Measurements from ENCODE around the gene UBE2J1.
A peak's percentile ranks its signal among the peaks of the same experiment; 100 is the strongest.

UBE2J1 gene

DNA sequence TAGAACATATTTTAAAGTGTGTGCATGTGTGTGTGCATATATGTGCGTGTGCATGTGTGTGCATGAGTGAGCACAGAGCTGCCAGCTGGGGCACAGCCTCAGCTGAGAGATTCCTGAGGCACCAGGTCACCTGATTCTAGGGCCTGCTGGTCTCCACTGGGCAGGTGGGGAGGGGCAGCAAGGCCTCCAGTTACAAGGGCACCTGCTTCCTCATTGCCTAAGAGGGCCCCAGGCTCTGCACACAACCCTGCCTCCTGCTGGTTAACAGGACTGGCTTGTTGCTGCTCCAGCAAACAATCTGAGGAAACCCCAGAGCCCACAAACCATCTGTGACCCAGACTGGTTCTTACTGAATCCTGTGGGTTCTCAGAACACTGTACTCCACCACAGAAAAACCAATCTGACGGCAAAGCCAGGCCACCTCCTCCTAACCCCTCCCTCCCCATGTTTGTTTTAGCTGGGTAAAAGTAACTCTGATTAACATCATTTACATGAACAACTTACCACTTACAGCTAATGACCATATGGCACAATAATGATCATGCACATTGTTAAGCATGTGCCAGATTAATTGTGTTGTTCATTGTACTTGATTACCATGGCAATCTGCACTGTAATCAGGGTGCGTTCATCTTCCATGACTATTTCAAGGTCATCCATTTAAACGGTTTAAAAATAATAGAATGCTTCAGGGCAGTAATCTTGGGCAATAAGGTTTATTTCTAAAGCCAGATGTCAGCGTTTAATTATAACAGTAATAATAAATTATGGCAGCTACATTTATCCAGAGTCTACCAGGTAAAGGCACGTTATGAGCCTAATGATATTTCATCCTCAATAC lies 23.1 kb upstream of the UBE2J1 start:
- Mint-ChIP-seq H3K9me3 (no peaks in the 10 kb centered on the region), H3K27ac (no peak overlapping the region), H3K27me3 (no peaks in the 10 kb centered on the region), H3K4me1 (peaks cover 21% of the 10 kb centered on the region), H3K36me3 (no peaks in the 10 kb centered on the region), H3K4me3 (no peak overlapping the region)

GRCh38 chr6:89372506-89372901 lies 20.0 kb upstream of the UBE2J1 start:
- no peak overlapping the region for H3K27ac Mint-ChIP-seq
- no peak overlapping the region for H3K4me3 Mint-ChIP-seq
- peaks cover 21% of the 10 kb centered on the region for H3K4me1 Mint-ChIP-seq
- H3K9me3 Mint-ChIP-seq, result no peaks in the 10 kb centered on the region
- H3K27me3 Mint-ChIP-seq, result no peaks in the 10 kb centered on the region
- no peaks in the 10 kb centered on the region for H3K36me3 Mint-ChIP-seq

GRCh38 chr6:89371849-89372505 lies 19.5 kb upstream of the UBE2J1 start:
- H3K27me3 Mint-ChIP-seq, result no peaks in the 10 kb centered on the region
- no peaks in the 10 kb centered on the region for H3K9me3 Mint-ChIP-seq
- peaks cover 21% of the 10 kb centered on the region for H3K4me1 Mint-ChIP-seq
- no peaks in the 10 kb centered on the region for H3K36me3 Mint-ChIP-seq
- no peak overlapping the region for H3K27ac Mint-ChIP-seq
- H3K4me3 Mint-ChIP-seq, result no peak overlapping the region

GRCh38 chr6:89368999-89369398 lies 16.5 kb upstream of the UBE2J1 start:
- peaks cover 22% of the 10 kb centered on the region for H3K4me1 Mint-ChIP-seq
- H3K4me3 Mint-ChIP-seq, result no peak overlapping the region
- no peak overlapping the region for H3K27ac Mint-ChIP-seq

DNA sequence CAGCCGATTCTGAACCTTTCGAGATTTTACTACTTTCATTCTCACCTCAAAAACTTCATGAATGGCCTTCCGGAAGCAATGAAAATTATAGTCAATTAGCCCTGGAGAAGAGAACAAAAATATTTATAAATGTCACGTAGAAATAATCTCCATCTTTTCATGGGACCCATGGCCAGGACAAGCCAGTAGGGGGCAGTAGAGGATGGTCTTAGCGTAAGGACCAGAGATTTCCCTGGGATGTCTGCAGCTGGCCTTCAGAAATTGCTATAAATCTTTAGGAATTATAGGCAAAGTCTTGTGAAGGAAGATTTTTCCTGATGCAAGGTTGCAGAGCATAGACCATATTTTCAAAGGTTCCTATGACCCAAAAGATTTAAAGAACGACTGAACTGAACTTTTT lies 15.6 kb upstream of the UBE2J1 start:
- Mint-ChIP-seq H3K27ac (no peak overlapping the region), H3K4me1 (peaks cover 25% of the 10 kb centered on the region), H3K4me3 (no peak overlapping the region), H3K27me3 (no peaks in the 10 kb centered on the region), H3K9me3 (no peaks in the 10 kb centered on the region), H3K36me3 (no peaks in the 10 kb centered on the region)

More at GRCh38 chr6:89368999-89369398, 16.5 kb upstream of the UBE2J1 start:
- H3K9me3 Mint-ChIP-seq, result no peaks in the 10 kb centered on the region
- H3K27me3 Mint-ChIP-seq, result no peaks in the 10 kb centered on the region
- H3K36me3 Mint-ChIP-seq, result no peaks in the 10 kb centered on the region

GRCh38 chr6:89364586-89364985 lies 12.1 kb upstream of the UBE2J1 start:
- no peak overlapping the region for H3K27ac Mint-ChIP-seq

GRCh38 chr6:89361171-89361570 lies 8.6 kb upstream of the UBE2J1 start:
- Mint-ChIP-seq H3K4me1 (peaks cover 59% of the 10 kb centered on the region), H3K9me3 (no peaks in the 10 kb centered on the region), H3K27me3 (no peaks in the 10 kb centered on the region), H3K27ac (no peak overlapping the region), H3K36me3 (no peaks in the 10 kb centered on the region), H3K4me3 (no peak overlapping the region)

More at GRCh38 chr6:89364586-89364985, 12.1 kb upstream of the UBE2J1 start:
- Mint-ChIP-seq H3K36me3 (no peaks in the 10 kb centered on the region), H3K27me3 (no peaks in the 10 kb centered on the region), H3K9me3 (no peaks in the 10 kb centered on the region), H3K4me1 (peaks cover 33% of the 10 kb centered on the region), H3K4me3 (no peak overlapping the region)

GRCh38 chr6:89360415-89360999 lies 8.0 kb upstream of the UBE2J1 start:
- H3K4me1 Mint-ChIP-seq, result peaks cover 64% of the 10 kb centered on the region
- no peaks in the 10 kb centered on the region for H3K27me3 Mint-ChIP-seq
- peak overlapping the region; percentile 37 for H3K27ac Mint-ChIP-seq
- peak overlapping the region; percentile 1 for H3K4me3 Mint-ChIP-seq
- H3K36me3 Mint-ChIP-seq, result no peaks in the 10 kb centered on the region
- no peaks in the 10 kb centered on the region for H3K9me3 Mint-ChIP-seq

DNA sequence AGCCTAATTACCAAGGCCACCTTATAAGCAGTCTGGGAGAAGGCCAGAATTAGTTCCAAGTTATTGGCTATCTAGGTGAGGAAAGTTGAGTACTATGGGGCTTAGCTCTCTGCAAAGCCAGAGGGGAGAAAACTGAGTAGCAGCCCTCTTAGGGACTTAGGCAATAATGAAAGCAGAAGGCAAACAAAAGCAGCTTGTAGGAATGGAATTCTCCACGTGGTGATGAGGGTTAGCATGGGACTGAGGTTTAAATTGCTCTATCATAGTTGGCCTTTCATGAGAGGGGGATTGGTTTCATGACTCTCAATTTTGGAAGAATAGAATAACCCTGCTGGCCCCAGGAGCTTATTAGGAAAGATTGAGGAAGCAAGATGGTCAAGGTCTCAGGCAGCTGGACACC lies 7.0 kb upstream of the UBE2J1 start:
- Mint-ChIP-seq H3K4me1 (peaks cover 61% of the 10 kb centered on the region), H3K9me3 (no peaks in the 10 kb centered on the region), H3K36me3 (no peaks in the 10 kb centered on the region), H3K27me3 (no peaks in the 10 kb centered on the region), H3K27ac (peak overlapping the region; percentile 79), H3K4me3 (no peak overlapping the region)

- peaks cover 64% of the 10 kb centered on the region for H3K4me1 Mint-ChIP-seq
- H3K36me3 Mint-ChIP-seq, result no peaks in the 10 kb centered on the region
- no peaks in the 10 kb centered on the region for H3K27me3 Mint-ChIP-seq
- H3K27ac Mint-ChIP-seq, result peak overlapping the region; percentile 71
- H3K4me3 Mint-ChIP-seq, result peak overlapping the region; percentile 85
- no peaks in the 10 kb centered on the region for H3K9me3 Mint-ChIP-seq
Measured at GRCh38 chr6:89357390-89357789, 4.9 kb upstream of the UBE2J1 start.

DNA sequence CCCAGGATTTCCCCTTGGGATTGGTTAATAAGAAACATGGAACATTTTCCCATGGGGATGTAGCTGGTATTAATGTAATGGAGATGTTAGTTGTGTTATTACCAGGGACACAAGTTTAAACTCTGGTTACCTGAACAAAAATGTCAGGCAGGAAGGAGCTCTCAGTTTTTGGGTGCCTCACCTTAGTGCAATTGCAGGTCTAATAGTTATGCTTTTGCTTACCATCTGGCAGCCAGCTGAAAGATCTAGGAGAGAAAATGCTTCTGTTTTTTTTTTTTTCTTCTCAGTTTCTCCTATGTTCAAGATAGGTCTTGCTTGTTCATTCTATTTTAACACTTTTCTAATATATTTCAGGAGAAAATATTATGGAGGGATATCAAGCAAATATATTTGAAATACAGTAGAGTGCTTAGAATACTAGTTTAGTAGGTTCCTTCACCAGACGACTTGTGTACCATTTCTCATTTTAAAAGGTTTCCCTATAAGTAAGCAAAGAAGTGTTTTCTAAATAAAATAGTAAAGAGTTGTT lies 4.2 kb upstream of the UBE2J1 start:
- Mint-ChIP-seq H3K9me3 (no peaks in the 10 kb centered on the region), H3K27ac (peak overlapping the region; percentile 19), H3K4me1 (peaks cover 68% of the 10 kb centered on the region), H3K36me3 (no peaks in the 10 kb centered on the region), H3K4me3 (peak overlapping the region; percentile 85), H3K27me3 (no peaks in the 10 kb centered on the region)

DNA sequence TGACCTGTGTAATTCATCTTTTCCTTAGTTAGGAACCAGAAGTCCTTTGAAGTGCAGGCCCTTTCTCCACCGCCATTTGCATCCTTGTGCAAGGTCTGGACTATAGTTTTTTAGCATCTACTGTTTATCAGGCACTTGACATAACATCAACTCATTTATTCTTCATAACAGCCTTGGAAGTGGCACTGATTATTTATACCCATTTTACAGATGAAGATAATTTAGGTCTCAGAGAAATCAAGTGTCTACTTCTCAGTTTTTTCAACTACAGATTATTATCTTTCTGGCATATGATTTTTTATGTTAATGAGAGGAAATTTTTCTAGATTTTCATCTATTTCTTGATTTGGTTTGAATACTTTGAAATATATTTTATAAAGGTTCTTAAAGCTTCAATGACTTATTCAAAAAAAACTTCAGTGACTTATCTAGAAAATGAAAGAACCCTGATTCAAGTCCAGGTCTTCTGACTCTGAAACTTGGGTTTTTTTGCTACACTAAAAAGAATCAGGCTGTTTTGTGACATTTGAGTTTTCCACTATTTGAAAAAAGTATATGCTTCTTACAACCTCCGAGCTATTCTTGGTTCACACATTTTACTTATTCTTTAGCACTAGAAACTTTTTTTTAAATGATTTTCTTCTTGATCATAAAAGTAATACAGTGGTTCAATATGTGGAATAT lies 3.1 kb upstream of the UBE2J1 start:
- Mint-ChIP-seq H3K27ac (no peak overlapping the region), H3K4me3 (no peak overlapping the region), H3K9me3 (no peaks in the 10 kb centered on the region), H3K4me1 (peaks cover 71% of the 10 kb centered on the region), H3K27me3 (no peaks in the 10 kb centered on the region), H3K36me3 (no peaks in the 10 kb centered on the region)

DNA sequence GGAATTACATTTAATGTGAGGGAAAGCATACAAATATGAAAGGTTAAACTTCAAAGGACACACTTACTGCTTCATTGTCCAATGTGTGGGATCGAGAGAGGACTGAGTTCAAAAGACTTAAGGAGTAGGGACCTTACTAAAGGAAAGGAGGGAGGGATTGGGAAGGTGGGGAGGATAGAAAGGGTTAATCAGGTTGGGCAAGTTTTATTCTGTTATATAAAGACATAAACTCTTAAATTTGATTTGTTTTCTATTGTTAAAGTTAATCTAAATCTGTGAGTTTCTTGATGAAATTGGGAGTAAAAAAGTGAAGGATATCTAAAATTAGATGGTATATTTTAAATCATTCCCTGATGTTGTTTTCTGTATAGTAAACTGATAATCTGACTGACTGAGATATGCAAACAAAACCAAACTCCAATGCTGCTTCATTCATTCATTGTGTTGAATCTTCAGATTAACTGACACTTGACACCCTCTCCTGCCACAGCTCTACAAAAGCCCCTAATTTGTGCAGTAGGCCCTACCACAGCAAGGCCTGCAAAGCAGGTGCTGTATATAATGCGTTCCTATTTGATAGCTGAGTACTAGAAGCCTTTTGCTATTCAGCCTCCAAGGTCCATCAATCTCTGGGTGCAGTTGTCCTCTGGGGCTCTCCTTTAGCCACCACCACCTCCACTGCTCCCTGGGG lies 1.3 kb upstream of the UBE2J1 start:
- peak overlapping the region; percentile 85 for H3K4me3 Mint-ChIP-seq
- no peaks in the 10 kb centered on the region for H3K36me3 Mint-ChIP-seq
- no peaks in the 10 kb centered on the region for H3K27me3 Mint-ChIP-seq
- no peaks in the 10 kb centered on the region for H3K9me3 Mint-ChIP-seq
- H3K4me1 Mint-ChIP-seq, result peaks cover 78% of the 10 kb centered on the region
- peak overlapping the region; percentile 76 for H3K27ac Mint-ChIP-seq

DNA sequence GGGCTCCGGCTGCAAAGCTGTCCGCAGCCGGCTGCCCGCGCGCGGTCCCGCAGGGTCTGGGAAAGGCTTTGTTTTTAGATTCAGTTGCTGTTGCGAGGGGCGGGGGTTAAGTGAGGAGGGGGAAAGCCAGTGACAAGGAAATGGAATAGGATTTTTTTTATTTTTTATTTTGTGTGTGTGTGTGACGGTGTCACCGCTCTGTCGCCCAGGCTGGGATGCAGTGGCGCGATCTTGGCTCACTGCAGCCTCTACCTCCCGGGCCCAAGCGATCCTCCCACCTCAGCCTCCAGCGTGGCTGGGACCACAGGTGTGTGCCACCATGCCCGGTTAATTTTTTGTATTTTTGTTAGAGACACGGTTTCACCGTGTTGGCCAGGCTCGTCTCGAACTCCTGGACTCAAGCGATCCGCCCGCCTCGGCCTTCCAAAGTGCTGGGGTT lies 615 bp upstream of the UBE2J1 start:
- Mint-ChIP-seq H3K27me3 (no peaks in the 10 kb centered on the region), H3K4me3 (peak overlapping the region; percentile 85), H3K4me1 (peaks cover 82% of the 10 kb centered on the region), H3K27ac (peak overlapping the region; percentile 76), H3K36me3 (no peaks in the 10 kb centered on the region), H3K9me3 (no peaks in the 10 kb centered on the region)

Measured in activated naive CD4-positive, alpha-beta T cell treated with anti-CD3 and anti-CD28 coated beads, Interleukin-2, amount 50 U/mL, for 24 hours (primary cell).